T-helper 2 cell (primary cell): Measurements from ENCODE around the gene CIAO2A.
"Not testable (repeated sequence)": the region's sequence is repeated elsewhere in the genome, so short reads cannot be mapped to it uniquely, and the experiment has no call there.

Experiments used
- DNase-seq, 5 experiments: peaks; one replicate each; pipeline versions ENCODE4 v3.0.0 to v3.0.0-alpha.2; 2012 to 2022

CIAO2A gene

GRCh38 chr15:64070965-64071851, 22.4 kb downstream of the CIAO2A start:
- no peak for DNase-seq

GRCh38 chr15:64070106-64070505, 23.5 kb downstream of the CIAO2A start:
- no peak for DNase-seq

GRCh38 chr15:64068133-64068532, 25.5 kb downstream of the CIAO2A start:
- DNase-seq: peak in 1 of 5 experiments; percentile 70

- DNase-seq: peak; percentile 21 to 64 (median 51)
Measured at GRCh38 chr15:64067564-64068030, 26.0 kb downstream of the CIAO2A start.

GRCh38 chr15:64066451-64066850, 27.2 kb downstream of the CIAO2A start:
- DNase-seq: no peak

GRCh38 chr15:64060716-64061115, 32.9 kb downstream of the CIAO2A start:
- no peak for DNase-seq

- DNase-seq: not testable (repeated sequence)
Measured at GRCh38 chr15:64059104-64059503, 34.5 kb downstream of the CIAO2A start.

- DNase-seq: no peak
Measured at GRCh38 chr15:64058279-64058678, 35.4 kb downstream of the CIAO2A start.

GRCh38 chr15:64053674-64054073, 40.0 kb downstream of the CIAO2A start:
- not testable (repeated sequence) for DNase-seq

GRCh38 chr15:64052925-64053491, 40.6 kb downstream of the CIAO2A start:
- DNase-seq: no peak

- no peak for DNase-seq
Measured at GRCh38 chr15:64051407-64052259, 42.0 kb downstream of the CIAO2A start.

- no peak for DNase-seq
Measured at GRCh38 chr15:64051093-64051402, 42.6 kb downstream of the CIAO2A start.

- no peak for DNase-seq
Measured at GRCh38 chr15:64050281-64051092, 43.2 kb downstream of the CIAO2A start.

- no peak for DNase-seq
Measured at GRCh38 chr15:64048781-64049460, 44.7 kb downstream of the CIAO2A start.

- peak; percentile 41 to 65 (median 48) for DNase-seq
Measured at GRCh38 chr15:64046421-64047153, 47.1 kb downstream of the CIAO2A start, which contains the start of gene DAPK2. TSS of gene DAPK2 (minus strand) at chr15:64046485. CDS start at chr15:64040261, 6,224 bp downstream.

GRCh38 chr15:64045774-64046420, 47.7 kb downstream of the CIAO2A start:
- DNase-seq: peak in 1 of 5 experiments; percentile 52

GRCh38 chr15:64045101-64045435, 48.6 kb downstream of the CIAO2A start:
- no peak for DNase-seq

- no peak for DNase-seq
Measured at GRCh38 chr15:64044300-64045100, 49.1 kb downstream of the CIAO2A start.

GRCh38 chr15:64038878-64039610, 54.6 kb downstream of the CIAO2A start:
- DNase-seq: no peak
